H1 (cell line): ENCODE measurements around the gene CBLN3.

ENCODE experiments used
- CBX8 ChIP-seq: fragments of 300-800, 300-1000 bp; sonication (generic); IDR thresholded peaks from 2 replicates; pipeline ENCODE4 v1.7.1; 2016; ENCODE audit warnings: low read depth, low read length, borderline replicate concordance
- EZH2 ChIP-seq: fragments of 200-600 bp; sonication (generic); IDR thresholded peaks from 2 replicates; pipeline ENCODE4 v1.7.1; 2012; ENCODE audit warnings: low read depth, mild to moderate bottlenecking, moderate library complexity, low read length, inconsistent platforms; ENCODE audit not compliant: severe bottlenecking
- JUND ChIP-seq: IDR thresholded peaks from 2 replicates; pipeline ENCODE4 v1.6.1; 2011; ENCODE audit warnings: mild to moderate bottlenecking, improper control_type of control experiment, low read length
- RFX5 ChIP-seq: IDR thresholded peaks from 2 replicates; pipeline ENCODE4 v1.6.1; 2011; ENCODE audit warnings: low read depth, low read length, improper control_type of control experiment, borderline replicate concordance
- SP2 ChIP-seq: IDR thresholded peaks from 2 replicates; pipeline ENCODE4 v1.6.1; 2012; ENCODE audit warnings: mild to moderate bottlenecking, low read length, inconsistent platforms
- SUZ12 ChIP-seq: fragments of 200-600 bp; sonication (generic); IDR thresholded peaks from 2 replicates; pipeline ENCODE4 v1.6.1; 2012; ENCODE audit warnings: mild to moderate bottlenecking, inconsistent platforms, low read length, moderate library complexity, mixed read lengths
- TEAD4 ChIP-seq: IDR thresholded peaks from 2 replicates; pipeline ENCODE4 v1.6.1; 2012; ENCODE audit warnings: low read depth, low read length, inconsistent platforms, mixed read lengths
- YY1 ChIP-seq: IDR thresholded peaks from 2 replicates; pipeline ENCODE4 v1.6.1; 2011; ENCODE audit warnings: low read depth, mild to moderate bottlenecking, low read length
- TF ChIP-seq, protein P1 (sequence below), 3 experiments: IDR thresholded peaks; 1 replicate in 2 of 3; 2 replicates in 1 of 3; pipeline versions ENCODE4 v1.5.1 to v1.6.1; 2011; ENCODE audit warnings: low read length in 3 of 3, mild to moderate bottlenecking in 3 of 3, inconsistent platforms in 2 of 3, low read depth in 1 of 3, moderate library complexity in 1 of 3; ENCODE audit not compliant: insufficient read depth in 1 of 3; ENCODE audit errors: control extremely low read depth in 1 of 3

DNA sequence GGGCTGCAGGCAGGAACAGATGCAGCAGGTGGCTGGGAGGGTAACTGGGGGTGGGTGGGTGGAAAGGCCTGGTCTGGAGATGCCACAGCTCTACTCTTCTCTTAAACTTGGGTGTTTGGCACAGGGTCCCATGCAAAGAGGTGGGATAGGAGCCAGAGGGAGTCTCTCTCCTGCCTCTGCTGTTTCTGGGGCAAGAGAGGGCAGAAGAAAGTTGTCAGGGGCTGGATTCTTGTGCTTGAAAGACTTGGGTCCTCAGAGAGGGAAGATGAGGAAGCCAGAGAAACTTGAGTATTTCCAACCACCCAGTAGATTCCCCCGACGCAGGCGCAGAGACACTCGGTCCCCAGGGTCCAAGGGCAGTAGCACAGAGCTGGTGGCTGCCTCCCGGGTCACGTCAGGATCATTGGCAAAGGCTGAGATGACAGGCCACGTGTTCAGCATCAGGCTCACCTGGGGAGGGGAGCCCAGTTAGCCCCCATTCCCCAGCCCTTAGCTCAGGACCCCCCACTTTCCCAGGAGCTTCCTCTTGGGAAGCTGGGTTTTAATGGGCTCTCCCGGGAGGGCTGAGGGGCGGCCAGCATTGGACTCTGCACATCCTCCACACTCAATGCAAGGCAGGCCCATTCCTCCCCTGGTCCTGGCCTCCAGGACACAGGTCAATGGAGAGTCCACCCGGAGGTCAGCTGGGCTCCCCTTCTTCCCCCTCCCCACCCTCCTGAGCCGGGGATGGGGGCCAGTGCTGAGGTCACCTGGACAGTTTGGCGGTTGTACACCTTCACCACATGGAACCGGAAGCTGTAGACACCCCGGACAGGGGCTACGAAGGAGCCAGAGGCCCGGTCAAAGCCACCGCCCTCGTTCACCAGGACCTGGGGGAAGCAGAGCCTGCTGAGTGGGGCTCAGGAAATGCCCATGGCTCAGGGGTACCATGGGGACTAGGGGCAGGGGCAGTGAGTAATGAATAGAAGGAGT lies 1.6 kb downstream of the CBLN3 start:
- TF ChIP-seq RFX5 (no peak), JUND (no peak), EZH2 (no peak), SP2 (no peak), SUZ12 (no peak), YY1 (no peak), TEAD4 (no peak), CBX8 (no peak)
- TF ChIP-seq, protein P1, sequence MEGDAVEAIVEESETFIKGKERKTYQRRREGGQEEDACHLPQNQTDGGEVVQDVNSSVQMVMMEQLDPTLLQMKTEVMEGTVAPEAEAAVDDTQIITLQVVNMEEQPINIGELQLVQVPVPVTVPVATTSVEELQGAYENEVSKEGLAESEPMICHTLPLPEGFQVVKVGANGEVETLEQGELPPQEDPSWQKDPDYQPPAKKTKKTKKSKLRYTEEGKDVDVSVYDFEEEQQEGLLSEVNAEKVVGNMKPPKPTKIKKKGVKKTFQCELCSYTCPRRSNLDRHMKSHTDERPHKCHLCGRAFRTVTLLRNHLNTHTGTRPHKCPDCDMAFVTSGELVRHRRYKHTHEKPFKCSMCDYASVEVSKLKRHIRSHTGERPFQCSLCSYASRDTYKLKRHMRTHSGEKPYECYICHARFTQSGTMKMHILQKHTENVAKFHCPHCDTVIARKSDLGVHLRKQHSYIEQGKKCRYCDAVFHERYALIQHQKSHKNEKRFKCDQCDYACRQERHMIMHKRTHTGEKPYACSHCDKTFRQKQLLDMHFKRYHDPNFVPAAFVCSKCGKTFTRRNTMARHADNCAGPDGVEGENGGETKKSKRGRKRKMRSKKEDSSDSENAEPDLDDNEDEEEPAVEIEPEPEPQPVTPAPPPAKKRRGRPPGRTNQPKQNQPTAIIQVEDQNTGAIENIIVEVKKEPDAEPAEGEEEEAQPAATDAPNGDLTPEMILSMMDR (IDR thresholded peaks at IDR 0.05; ENCODE audit: control extremely low read depth in 1 of 3, insufficient read depth in 1 of 3, low read depth in 1 of 3, low read length in 3 of 3) = no peak
